Esophagus muscularis mucosa (tissue), 4 donors: ENCODE data around the gene A2M. TPM values are rescaled to one million over a fixed set of nuclear protein-coding genes. Genes with fewer than 3 reads are reported as not detected.

Source experiments
- DNase-seq: peaks from one replicate; pipeline ENCODE4 v3.0.0-alpha.2; 2017; ENCODE audit errors: extremely low spot score
- H3K27ac ChIP-seq, 4 donors: fragments of 200-600 bp; sonication (generic); replicated peaks in 1 of 4; 1 replicate in 3 of 4; 2 replicates in 1 of 4; pipeline ENCODE4 v1.5.1; 2016 to 2019; ENCODE audit warnings: mild to moderate bottlenecking in 1 of 4
- H3K27me3 ChIP-seq, 4 donors: fragments of 200-600 bp; sonication (generic); one replicate each; pipeline versions ENCODE4 v1.5.1 to v1.6.0; 2016 to 2019
- H3K36me3 ChIP-seq, 4 donors: fragments of 200-600 bp; sonication (generic); one replicate each; pipeline ENCODE4 v1.5.1; 2016 to 2019
- H3K4me1 ChIP-seq, 4 donors: fragments of 200-600 bp; sonication (generic); one replicate each; pipeline ENCODE4 v1.5.1; 2016 to 2019
- H3K4me3 ChIP-seq, 4 donors: fragments of 200-600 bp; sonication (generic); 1 replicate in 2 of 4; 2 replicates in 2 of 4; pipeline ENCODE4 v1.5.1; 2016 to 2019; ENCODE audit warnings: mild to moderate bottlenecking in 4 of 4, moderate library complexity in 1 of 4
- H3K9me3 ChIP-seq, 4 donors: fragments of 200-600 bp; sonication (generic); 1 replicate in 3 of 4; 2 replicates in 1 of 4; pipeline ENCODE4 v1.5.1; 2016 to 2019
- EP300 ChIP-seq: sonication (generic); formaldehyde crosslinking; IDR thresholded peaks from one replicate; pipeline ENCODE4 v1.6.1; 2017; ENCODE audit warnings: antibody characterized with exemption
- POLR2A ChIP-seq: fragments of 450-650 bp; IDR thresholded peaks from one replicate; pipeline ENCODE4 v1.6.1; 2017; ENCODE audit warnings: antibody characterized with exemption, moderate library complexity, mild to moderate bottlenecking, low read depth
- POLR2AphosphoS5 ChIP-seq, 2 donors: sonication (generic); formaldehyde crosslinking; IDR thresholded peaks; one replicate each; pipeline ENCODE4 v1.6.1; 2017; ENCODE audit warnings: antibody characterized with exemption in 2 of 2
- WGBS: methylation state at CpG from one replicate; pipeline ENCODE4 v1.1.5; 2018; 5-methylcytosine and 5-hydroxymethylcytosine counted together
- intact Hi-C: fragments of 100-400 bp; cut with DNase I; formaldehyde crosslinking; loops from one replicate; pipeline ENCODE4 v1.15.1; 2023
- total RNA-seq, 4 donors: library from RNA; depleted of rRNA; stranded (reverse); fragments of >200 nt; gene quantifications; one replicate each; pipeline versions ENCODE4 v1.1.0 to v1.2.1, GENCODE V29; 2016
- TF ChIP-seq, protein P1 (sequence below), 3 experiments: fragments of 200-600 bp in 2 of 3; fragments of 450-650 bp in 1 of 3; sonication (generic) in 2 of 3; IDR thresholded peaks; one replicate each; pipeline ENCODE4 v1.5.1; 2017 to 2019; ENCODE audit warnings: antibody characterized with exemption in 3 of 3, mild to moderate bottlenecking in 2 of 3, moderate library complexity in 1 of 3

Gene A2M
- total RNA-seq, 4 donors from 2014 or later, result 271 to 678 (median 484) TPM

DNA sequence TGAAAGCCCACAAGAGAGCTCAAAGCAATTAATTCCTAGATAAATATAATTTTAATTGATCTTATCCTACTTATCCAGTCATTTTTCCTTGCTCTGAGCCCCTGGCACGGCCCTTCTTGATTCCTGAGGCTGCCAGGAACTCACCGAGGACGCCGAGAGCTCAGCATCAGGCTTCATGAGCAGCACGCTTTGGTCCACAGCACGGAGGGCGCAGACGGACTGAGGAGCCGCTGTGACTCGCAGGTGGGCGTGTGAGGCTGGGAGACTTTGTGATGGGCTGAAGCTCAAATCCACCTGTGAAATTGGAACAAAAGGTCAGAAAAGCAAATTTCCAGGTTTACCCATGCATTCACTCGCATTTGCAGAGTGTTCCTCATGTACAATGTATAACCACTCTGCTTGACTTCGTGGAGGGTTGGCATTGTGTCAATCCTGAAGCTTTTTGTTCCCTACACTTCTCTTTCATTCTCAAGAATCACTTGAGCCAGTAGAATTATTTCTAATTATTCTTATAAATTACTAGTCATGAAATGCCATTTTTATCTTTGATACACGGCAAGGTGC, 17.2 kb downstream of the A2M start:
- H3K9me3 ChIP-seq, result no peaks in the 10 kb centered on the region
- intact Hi-C loops, result no loop called here
- peaks cover 3 to 13% (median 8%) of the 10 kb centered on the region in 4 donors for H3K4me1 ChIP-seq
- 93% methylated on average over 14 of the region's 14 CpGs for WGBS
- TF ChIP-seq, protein P1, sequence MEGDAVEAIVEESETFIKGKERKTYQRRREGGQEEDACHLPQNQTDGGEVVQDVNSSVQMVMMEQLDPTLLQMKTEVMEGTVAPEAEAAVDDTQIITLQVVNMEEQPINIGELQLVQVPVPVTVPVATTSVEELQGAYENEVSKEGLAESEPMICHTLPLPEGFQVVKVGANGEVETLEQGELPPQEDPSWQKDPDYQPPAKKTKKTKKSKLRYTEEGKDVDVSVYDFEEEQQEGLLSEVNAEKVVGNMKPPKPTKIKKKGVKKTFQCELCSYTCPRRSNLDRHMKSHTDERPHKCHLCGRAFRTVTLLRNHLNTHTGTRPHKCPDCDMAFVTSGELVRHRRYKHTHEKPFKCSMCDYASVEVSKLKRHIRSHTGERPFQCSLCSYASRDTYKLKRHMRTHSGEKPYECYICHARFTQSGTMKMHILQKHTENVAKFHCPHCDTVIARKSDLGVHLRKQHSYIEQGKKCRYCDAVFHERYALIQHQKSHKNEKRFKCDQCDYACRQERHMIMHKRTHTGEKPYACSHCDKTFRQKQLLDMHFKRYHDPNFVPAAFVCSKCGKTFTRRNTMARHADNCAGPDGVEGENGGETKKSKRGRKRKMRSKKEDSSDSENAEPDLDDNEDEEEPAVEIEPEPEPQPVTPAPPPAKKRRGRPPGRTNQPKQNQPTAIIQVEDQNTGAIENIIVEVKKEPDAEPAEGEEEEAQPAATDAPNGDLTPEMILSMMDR (IDR thresholded peaks at IDR 0.05), result no peak
- no peak for TF ChIP-seq POLR2AphosphoS5 (IDR thresholded peaks at IDR 0.05)
- TF ChIP-seq EP300, result no peak
- H3K4me3 ChIP-seq, result no peak overlapping the region
- H3K36me3 ChIP-seq, result peaks cover 68 to 98% (median 84%) of the 10 kb centered on the region in 4 donors
- no peak overlapping the region for H3K27ac ChIP-seq
- H3K27me3 ChIP-seq, result no peaks in the 10 kb centered on the region
- no peak for DNase-seq

DNA sequence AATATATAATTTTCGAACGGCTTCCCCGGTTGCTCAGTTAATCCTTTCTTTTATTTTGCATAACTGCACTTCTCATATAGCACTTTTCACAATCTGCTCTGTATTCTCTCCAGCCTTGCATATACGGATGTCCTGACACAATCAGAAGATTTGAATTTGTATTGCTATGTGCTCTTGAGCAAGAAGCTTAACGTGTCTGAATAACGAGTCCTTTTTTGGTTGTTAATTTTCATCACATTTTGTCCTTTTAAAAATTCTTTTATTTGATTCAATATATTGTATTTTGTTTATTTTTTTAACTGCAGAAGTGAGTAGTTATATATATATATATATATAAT, 17.6 kb downstream of the A2M start:
- Histone ChIP-seq H3K4me3 (no peak overlapping the region), H3K9me3 (no peaks in the 10 kb centered on the region), H3K27ac (no peak overlapping the region), H3K27me3 (no peaks in the 10 kb centered on the region), H3K4me1 (peaks cover 3 to 13% (median 8%) of the 10 kb centered on the region in 4 donors), H3K36me3 (peaks cover 68 to 98% (median 84%) of the 10 kb centered on the region in 4 donors)
- intact Hi-C loops, result no loop called here
- TF ChIP-seq POLR2A (no peak), EP300 (no peak), POLR2AphosphoS5 (IDR thresholded peaks at IDR 0.05) (no peak)
- TF ChIP-seq, protein P1 (IDR thresholded peaks at IDR 0.05), result no peak
- no peak for DNase-seq
- WGBS, result 88% methylated on average over 6 of the region's 6 CpGs

DNA sequence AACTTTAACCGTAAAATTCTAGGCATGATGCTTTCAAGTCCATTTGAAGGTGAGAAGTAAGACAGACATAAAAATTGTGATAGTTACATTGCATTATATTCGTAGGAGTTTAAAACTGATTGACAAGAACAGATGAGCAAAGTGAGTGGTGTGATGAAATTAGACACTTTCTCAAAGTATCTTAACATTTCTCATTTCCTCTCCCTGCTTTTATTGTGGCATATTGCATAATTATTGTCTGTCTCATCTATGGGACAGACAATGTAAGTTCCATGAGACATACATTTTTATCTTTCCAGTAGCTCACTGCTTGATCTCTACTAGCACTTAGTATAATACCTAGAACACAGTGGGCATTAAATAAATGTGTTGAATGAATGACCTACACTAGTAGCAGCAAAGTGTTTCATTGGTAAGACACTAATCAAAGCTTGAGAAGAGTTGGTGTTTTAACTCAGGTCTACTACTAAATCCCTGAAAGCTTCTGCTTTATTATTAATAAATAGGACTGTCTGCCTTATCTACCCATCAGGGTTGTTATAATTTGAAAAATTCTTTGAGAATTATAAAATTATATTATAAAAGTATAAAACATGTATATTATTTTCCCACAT, 19.0 kb downstream of the A2M start:
- no peak overlapping the region for H3K4me3 ChIP-seq
- no peaks in the 10 kb centered on the region for H3K9me3 ChIP-seq
- TF ChIP-seq POLR2AphosphoS5 (IDR thresholded peaks at IDR 0.05) (no peak), EP300 (no peak), POLR2A (no peak)
- TF ChIP-seq, protein P1 (IDR thresholded peaks at IDR 0.05), result no peak
- WGBS, result 87% methylated on average over 2 of the region's 2 CpGs
- peaks cover 3 to 13% (median 8%) of the 10 kb centered on the region in 4 donors for H3K4me1 ChIP-seq
- intact Hi-C loops, result no loop called here
- H3K36me3 ChIP-seq, result peaks cover 68 to 98% (median 85%) of the 10 kb centered on the region in 4 donors
- DNase-seq, result no peak
- no peaks in the 10 kb centered on the region for H3K27me3 ChIP-seq
- H3K27ac ChIP-seq, result no peak overlapping the region

DNA sequence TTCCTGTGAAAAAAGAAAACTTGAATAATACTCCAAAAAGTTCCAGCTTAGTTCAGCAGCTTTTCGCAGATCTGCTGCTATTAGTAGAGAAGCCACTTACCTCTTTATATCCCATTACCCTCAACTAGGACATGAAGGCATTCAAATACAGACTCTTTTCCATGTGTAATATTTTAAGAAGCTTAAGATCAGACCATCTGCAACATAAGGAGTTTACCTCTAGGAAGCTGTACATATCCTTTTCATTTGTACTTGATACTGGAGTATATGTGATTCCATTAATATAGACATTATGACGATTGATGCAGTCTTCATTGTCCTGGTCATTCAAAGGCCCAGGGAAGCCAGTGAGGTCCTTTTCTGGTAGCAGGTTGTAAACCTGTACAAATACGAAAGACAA, 20.4 kb downstream of the A2M start:
- DNase-seq, result no peak
- Histone ChIP-seq H3K27me3 (no peaks in the 10 kb centered on the region), H3K27ac (no peak overlapping the region), H3K9me3 (no peaks in the 10 kb centered on the region), H3K36me3 (peaks cover 66 to 98% (median 86%) of the 10 kb centered on the region in 4 donors), H3K4me3 (no peak overlapping the region), H3K4me1 (peaks cover 3 to 13% (median 8%) of the 10 kb centered on the region in 4 donors)
- TF ChIP-seq POLR2A (no peak), POLR2AphosphoS5 (IDR thresholded peaks at IDR 0.05) (no peak), EP300 (no peak)
- TF ChIP-seq, protein P1 (IDR thresholded peaks at IDR 0.05), result no peak
- intact Hi-C loops, result no loop called here
- 93% methylated on average over 3 of the region's 3 CpGs for WGBS
